Stimulated activated naive CD8-positive, alpha-beta T cell treated with anti-CD3 and anti-CD28 coated beads, Interleukin-15, Interleukin-2, amounts not matched to agents 100 U/mL and 50 U/mL, for 24 hours (primary cell): Measurements from ENCODE around the gene CHRNE.
"Not testable (repeated sequence)": the region's sequence is repeated elsewhere in the genome, so short reads cannot be mapped to it uniquely, and the experiment has no call there.

Source experiments
- ATAC-seq: fragments of 150-1000 bp; cut with Tn5 transposase; one replicate; pipeline ENCODE4 v1.10.0; 2021
- DNase-seq: peaks from one replicate; pipeline ENCODE4 v3.0.0; 2021

CHRNE gene

DNA sequence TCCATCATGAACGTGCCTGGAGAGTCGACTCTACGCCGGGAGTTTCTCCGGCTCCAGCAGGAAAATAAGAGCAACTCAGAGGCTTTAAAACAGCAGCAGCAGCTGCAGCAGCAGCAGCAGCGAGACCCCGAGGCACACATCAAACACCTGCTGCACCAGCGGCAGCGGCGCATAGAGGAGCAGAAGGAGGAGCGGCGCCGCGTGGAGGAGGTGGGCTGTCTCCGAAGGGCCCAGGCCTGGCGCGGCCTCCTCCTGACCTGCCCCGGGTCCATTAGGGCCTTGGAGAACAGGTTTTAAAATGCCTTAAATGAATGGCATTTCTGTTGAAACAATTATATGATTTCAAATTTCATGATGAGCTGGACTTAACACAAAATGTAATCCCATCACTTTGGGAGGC, 15.3 kb downstream of the CHRNE start:
- ATAC-seq (no peak), DNase-seq (no peak)

DNA sequence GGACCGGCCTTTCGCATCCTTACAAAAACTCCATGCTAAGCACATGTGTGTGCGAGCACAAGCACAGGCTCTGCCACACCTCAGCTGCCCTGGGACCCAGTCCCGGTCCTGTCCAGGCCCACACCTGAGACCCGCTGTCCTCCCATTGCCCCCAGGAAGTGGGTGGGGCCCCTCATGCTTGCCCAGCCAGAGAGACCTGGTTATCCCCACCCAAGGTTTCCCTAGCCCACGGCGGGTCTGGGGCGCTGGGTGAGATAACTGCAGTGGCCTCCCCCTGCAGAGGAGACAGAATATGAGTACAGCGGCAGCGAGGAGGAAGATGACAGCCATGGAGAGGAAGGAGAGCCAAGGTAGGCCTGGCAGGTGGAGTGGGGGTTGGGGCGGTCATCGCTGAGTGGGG, 16.1 kb downstream of the CHRNE start:
- DNase-seq (no peak), ATAC-seq (no peak)

DNA sequence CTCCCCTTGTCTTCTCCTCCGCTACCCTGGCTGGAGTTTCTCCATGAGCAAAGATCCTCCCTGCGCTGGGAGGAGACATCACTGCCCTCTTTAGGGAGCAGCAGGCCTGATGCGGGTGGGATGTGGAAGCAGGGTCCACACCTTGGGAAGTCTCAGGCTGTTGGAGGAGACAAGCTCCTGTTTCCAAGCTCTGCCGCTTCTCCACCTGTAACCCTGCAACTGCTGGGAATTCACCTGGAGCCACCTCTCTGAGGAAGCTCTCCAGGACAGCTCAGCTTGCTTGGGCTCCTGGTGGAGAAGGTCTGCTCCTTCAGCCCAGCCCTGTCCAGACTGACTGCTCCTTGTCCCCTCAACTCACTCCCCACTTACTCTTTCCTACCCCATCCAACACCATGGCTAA, 18.4 kb downstream of the CHRNE start:
- no peak for ATAC-seq
- DNase-seq, result no peak

DNA sequence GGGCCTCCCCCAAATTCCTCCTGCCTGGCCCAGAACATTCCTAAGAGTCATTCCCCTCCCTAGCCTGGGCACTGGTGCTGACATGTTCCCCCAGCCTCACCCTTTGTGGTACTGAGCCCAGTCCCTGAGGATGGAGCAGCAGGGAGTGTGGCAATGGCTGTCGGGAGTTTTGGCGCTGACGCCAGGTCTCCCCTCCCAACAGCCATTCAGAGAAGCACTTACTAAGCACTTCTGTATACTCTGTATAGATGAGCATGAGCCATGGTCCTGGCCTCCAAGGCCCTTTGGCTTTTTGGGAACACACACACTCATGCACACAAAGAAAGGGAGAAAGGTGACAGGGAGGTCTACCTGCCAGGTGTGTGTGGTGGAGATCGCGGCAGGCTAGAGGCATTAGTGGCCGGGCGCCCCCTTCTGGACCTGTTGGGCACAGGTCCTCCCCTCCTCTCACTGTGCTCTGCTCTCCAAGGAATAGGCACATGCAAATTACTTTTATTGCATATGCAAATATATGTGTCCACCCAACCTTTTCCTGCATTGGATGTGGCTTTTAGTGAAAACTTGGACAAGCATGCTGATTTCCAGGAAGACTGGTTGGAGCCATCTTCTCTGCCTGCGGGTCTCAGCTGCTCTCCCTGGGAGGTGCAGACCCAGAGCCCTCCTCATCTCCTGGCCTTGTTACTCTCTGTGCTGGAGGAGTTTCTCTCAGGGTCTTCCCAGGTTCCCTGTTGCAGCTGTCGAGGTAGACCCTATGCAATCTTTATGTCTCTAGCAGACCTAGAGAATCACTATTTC, 20.9 kb downstream of the CHRNE start:
- DNase-seq (peak; percentile 76), ATAC-seq (peak; percentile 74)

DNA sequence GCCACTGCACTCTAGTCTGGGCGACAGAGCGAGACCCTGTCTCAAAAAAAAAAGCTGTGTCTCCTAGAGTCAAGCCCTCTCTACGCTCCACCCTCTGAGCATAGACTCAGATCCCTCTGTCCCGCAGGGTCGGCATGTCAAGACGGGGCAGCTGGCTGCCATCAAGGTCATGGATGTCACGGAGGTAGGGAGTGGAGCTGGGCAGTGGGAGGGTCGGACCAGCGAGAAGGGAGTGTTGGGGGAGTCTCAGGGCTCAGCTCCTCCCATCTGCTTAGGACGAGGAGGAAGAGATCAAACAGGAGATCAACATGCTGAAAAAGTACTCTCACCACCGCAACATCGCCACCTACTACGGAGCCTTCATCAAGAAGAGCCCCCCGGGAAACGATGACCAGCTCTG, 22.0 kb downstream of the CHRNE start:
- DNase-seq, result no peak
- no peak for ATAC-seq

DNA sequence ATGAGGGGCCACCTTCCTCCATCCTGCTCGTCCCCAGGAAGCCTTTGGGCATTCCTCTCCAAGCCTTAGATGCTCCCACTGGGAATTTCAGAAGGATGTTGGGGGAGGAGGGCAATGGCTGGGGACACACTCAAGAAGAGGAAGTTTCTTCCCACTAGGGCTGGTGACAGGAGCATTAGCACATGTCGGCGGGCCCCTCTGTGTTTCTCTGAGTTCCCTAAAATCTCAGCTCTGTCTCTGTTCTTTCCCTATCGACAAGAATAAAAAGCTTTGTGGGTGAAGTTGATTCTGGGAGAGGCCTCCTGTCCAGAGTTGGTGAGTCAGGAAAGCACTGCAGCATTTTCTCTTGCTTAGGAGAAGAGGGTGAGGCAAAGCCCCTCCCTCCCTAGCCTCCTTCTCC, 23.3 kb downstream of the CHRNE start:
- DNase-seq (no peak), ATAC-seq (no peak)

DNA sequence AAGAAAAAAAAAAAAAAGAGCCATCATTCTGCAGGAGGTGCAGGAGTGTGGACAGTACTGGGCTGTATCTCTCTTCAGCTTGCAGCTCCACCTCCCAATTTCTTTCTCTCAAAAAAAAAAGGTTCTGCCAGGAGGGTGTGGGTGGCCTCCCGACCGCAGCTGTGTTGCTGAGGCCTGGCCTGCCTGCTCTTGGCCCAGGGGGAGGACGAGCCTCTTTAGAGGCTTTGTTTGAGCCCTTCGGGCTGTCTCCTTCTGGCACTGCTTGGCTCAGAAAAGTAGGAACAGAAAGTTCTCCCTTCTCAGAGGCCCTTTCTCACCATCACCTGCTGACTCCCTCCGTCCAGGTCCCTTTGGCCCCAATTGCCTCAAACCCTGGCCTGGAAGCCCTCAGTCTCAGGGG, 25.8 kb downstream of the CHRNE start:
- ATAC-seq, result no peak
- DNase-seq, result no peak

DNA sequence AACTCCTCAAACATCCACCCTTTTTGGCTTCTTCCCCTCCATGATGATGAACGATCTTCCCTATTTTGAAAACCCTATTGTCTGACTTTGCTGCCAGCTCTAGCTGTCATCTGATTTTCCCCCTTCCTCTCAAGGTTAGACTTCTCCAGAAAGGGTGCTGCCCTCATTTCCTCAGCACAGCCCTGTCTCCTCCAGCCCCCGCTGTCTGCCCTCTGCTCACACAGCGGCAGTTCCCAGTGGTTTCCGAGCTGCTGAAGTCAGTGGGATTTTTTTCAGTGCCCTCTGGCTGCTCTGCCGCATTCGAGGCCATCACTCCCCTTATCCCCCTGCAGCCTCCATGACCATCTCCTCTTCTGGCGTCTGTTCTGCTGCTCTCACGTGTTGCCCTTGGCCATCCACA, 30.1 kb downstream of the CHRNE start:
- no peak for DNase-seq
- ATAC-seq, result no peak

DNA sequence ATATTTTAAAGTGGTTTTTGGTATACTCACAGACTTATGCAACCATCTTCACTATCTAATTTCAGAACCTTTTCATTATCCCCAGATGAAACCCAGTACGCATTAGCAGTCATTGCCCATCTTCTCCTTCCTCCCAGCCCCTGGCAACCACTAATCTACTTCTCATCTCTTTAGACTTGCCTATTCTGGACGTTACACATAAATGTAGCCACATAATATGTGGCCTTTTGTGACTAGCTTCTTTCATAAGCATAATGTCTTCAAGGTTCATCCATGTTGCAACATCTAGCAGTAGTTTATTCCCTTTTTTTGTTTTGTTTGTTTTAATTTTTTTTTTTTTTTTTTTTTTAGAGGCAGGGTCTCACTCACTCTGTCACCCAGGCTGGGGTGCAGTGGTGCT, 32.0 kb downstream of the CHRNE start:
- DNase-seq (no peak), ATAC-seq (no peak)

DNA sequence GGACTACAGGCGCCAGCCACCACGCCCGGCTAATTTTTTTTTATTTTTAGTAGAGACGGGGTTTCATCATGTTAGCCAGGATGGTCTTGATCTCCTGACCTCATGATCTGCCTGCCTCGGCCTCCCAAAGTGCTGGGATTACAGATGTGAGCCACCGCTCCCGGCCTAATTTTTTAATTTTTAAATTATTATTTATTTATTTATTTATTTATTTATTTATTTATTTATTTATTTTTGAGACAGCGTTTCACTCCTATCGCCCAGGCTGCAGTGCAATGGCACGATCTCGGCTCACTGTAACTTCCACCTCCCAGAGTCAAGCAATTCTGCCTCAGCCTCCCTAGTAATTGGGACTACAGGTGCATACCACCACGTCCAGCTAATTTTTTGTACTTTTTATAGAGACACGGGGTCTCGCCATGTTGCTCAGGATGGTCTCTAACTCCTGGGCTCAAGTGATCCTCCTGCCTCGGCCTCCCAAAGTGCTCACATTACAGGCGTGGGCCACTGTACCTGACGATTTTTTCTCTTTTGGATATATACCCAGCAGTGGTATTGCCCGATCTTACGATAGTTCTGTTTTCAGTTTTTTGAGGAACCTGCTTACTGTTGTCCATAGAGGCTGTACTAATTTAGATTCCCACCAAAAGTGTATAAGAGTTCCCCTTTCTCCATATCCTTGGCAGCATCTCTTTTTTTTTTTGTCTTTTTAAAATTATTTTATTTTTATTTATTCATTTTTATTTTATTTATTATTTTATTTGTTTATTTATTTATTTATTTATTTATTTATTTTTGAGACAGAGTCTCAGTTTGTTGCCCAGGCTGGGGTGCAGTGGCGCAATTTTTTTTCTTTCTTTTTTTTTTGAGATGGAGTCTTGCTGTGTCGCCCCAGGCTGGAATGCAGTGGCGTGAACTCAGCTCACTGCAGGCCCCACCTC, 33.6 kb downstream of the CHRNE start:
- not testable (repeated sequence) for ATAC-seq

DNA sequence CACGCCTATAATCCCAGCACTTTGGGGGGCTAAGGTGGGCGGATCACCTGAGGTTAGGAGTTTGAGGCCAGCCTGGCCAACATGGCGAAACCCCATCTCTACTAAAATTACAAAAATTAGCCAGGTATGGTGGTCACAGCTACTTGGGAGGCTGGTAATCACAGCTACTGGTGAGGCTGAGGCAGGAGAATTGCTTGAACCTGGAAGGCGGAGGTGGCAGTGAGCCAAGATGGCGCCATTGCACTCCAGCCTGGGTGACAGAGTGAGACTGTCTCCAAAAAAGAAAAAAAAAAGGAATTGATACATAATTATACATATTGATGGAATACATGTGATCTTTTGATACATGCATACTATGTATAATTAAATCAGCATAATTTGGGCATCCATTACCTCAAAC, 35.4 kb downstream of the CHRNE start:
- not testable (repeated sequence) for DNase-seq, ATAC-seq

More for the DNA sequence above, 33.6 kb downstream of the CHRNE start:
- not testable (repeated sequence) for DNase-seq

DNA sequence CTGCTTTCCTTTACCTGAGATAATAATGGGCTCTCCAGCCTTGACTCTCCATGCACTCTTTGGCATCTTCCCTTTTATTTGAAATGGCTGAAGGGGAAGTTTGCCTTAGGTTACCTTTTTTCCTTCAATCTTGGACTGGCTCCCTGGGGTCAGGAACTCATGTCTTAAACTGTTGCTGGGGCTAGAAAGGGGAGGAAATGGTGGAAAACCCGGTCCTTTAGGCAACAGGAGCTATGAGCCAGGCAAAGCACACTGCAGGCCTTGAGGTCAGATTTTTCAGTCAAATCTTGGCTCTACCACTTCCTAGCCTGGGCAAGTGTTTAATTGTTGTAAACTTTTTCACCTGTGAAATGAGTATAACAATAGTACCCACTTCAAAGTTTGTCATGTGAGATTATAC, 39.6 kb downstream of the CHRNE start:
- DNase-seq (no peak), ATAC-seq (no peak)

DNA sequence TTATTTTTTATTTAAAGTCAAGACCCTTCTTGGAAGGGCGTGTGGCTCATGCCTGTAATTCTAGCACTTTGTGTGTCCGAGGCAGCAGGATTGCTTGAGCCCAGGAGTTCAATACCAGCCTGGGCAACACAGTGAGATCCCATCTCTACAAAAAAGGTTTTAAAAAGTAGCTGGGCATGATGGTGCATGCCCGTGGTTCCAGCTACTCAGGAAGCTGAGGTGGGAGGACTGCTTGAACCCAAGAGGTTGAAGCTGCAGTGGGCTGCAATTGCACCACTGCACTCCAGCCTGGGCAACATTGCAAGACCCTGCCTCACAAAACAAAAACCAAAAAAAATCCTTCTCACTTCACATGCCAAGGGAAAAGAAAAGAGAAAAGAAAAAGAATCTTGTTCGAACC, 40.2 kb downstream of the CHRNE start:
- DNase-seq, result no peak
- ATAC-seq, result no peak

DNA sequence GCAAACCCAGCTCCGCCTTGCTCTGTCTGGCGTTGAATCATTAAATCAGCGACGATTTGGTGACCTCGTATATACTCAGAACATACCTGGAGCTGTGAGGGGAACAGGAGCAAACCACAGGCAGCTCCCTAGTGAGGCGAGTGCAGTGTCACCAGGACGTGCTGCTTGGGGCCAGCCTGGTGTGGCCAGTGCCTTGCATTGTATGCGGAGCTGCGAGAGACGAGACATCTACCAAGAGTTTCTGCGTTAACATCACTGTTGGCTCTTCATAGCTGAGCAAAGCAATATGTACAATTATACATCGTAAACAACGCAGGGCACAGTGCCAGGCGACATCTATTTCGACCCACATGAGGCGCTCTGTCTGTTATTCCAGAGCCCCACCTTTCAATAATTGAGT, 41.8 kb downstream of the CHRNE start:
- DNase-seq (no peak), ATAC-seq (no peak)

DNA sequence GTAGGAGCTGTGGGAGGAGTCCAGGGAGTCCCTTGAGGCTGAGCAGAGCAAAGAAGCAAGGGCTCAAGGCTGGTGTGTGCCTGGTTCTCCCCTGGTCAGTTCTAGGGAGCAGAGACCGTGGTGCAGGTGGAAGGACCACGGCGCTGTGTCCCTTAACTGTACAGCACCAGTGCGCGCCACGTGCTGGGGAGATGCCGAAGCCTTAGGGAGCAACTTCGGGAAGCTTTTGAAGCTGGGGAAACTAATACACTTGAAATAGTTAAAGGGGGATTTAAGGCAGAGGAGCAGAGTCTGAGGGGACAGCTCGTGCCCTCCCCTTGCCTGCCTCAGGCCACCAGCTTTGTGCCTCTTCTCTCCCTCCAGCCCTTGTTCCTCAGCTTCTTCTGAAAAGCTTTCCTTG, 42.2 kb downstream of the CHRNE start:
- DNase-seq (no peak), ATAC-seq (no peak)

DNA sequence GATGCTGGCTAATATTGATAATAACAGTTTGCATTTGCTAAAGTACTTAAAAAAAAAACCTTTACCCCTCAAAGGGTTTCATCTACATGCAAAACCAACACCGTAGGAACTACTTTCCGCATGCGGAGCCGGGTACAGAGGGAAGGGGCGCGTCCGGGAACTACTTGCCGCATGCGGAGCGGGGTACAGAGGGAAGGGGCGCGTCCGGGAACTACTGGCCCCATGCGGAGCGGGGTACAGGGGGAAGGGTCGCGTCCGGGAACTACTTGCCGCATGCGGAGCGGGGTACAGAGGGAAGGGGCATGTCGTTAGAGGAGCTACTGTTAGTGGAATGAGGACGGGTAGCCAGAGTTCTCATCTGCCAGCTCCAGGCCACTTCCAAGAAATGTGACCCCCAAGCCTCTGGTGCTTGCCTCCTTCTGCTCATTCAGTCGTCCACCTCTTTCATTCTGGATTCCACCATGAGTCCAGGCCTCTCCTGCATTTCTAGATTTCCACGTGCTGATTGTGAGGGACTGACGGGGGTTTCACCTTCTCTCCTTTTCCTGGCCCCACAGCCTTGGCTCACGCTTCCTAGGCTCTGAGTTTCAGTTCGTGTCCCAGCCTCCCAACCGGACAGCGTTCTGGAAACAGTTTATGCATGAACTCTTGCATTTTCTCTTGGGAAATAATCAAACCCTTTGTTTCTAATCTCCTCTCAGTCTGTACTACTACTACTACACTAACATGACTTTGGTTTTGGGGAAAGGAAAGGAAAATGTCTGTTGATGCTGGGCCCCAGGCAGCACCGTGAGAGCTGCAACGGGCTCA, 42.9 kb downstream of the CHRNE start:
- ATAC-seq, result no peak
- no peak for DNase-seq

DNA sequence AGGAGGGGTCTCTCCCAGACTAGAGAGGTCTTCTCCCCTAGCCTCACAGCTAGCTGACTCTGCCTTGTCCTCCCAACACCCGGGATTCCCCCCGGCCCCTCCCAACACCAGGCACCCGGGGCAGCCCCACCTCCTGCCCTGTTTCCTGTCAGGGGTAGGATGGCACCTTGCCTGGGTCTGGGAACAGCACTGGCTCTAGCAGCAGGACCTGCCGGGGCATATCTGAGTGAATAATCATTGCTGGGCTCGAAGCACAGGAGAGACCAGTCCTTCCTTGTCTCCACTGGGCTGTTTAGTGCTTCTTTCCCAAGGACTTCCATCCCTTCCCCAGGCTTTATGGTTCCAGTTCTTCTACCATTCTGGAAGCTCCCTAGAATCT, 44.0 kb downstream of the CHRNE start:
- ATAC-seq (no peak), DNase-seq (no peak)

DNA sequence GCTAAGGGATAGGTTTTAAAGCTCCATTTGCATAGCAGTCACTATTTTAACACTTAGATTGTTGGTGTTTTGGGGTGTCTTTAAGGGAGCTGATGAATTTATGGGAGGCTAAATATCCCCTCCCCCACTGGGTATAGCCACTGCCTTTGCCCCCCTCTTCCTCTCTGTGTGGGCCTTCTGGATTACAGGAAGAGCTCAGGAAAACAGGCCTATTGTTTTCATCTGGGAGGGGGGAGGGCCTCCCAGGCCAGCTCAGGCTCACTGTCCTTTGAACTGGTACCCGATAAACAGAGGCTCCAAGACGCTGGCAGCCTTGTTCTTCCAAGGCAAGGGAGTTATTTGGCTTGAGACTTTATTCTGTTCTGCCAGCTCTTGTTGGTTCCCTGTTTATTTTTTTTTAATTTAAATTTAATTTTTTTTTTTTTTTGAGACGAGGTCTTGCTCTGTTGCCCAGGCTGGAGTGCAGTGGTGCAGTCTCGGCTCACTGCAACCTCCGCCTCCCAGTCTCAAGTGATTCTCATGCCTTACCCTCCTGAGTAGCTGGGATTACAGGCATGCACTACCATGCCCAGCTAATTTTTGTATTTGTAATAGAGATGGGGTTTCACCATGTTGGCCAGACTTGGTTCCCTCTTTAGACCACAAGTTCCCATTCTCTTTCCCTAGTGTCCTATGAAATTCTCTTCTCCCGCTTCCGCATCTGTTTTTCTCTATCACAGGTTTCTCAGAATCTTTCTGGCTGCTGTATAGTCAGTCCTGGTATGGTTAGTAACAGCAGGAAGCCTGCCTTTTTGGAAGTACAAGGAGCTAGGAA, 44.6 kb downstream of the CHRNE start:
- ATAC-seq, result no peak

DNA sequence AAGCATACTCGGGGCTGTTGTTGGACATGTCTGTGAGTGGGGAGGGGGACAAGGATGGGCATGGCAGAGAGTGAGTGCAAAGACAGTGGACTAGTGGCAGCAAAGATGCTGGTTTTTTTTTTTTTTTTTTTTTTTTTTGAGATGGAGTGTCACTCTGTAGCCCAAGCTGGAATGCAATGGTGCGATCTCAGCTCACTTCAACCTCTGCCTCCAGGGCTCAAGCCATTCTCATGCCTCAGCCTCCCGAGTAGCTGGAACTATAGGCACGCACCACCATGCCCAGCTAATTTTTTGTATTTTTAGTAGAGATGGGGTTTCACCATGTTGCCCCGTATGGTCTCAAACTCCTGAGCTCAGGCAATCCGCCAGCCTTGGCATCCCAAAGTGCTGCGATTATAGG, 45.6 kb downstream of the CHRNE start:
- ATAC-seq, DNase-seq: not testable (repeated sequence)

More for the DNA sequence above, 44.6 kb downstream of the CHRNE start:
- DNase-seq, result no peak

DNA sequence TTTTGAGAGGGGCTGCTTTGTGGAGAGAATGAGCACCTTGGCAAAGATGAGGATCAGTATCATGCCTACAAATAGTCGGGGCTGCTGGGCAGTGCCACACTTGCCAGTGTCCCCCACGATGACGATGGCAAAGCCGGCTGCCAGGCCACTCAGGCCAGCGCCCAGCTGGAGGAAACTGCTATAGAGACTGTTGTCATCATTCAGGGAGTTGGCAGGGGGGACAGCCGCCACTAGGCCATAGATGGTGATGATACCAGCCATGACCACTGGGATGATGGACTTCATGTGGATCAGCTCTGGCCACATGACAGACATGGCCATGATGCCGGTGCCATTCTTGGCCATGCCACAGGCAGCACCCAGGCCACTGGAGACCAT, 46.0 kb downstream of the CHRNE start:
- DNase-seq (no peak), ATAC-seq (no peak)

DNA sequence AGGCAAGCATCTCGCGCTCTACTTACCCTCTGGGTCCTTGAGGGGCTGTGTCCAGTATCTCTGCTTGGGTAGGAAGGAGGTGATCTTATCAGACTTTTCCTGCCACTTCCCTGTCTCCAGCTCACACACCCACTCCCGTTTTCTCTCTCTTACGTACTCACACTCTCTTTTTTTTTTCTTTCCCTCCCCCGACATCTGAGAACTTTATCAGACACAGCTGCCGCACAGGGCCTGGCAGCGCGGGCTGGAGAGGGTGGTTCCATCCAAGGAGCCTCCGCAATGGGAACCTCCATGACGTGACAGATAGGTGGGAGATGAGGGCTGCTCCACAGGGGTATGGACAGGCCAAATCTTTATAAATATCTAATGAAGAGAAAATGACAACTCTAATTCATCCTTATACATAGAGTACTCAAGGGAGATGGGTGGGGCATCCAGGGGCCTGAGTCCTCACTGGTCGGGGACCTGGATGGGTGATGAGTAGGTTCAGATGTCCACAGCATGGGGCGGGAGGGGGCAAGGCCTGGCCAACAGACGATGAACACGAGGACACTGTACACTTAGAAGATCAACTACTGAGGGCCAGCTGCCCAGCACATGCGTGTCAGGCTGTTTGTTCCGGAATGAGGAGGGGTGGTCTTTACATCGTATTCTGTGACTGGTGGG, 46.5 kb downstream of the CHRNE start:
- DNase-seq, result no peak
- ATAC-seq, result no peak
